HTERT RPE-1 (cell line): Measurements from ENCODE around the gene SNTG2.

ENCODE experiments used
- in situ Hi-C: fragments of 300-500 bp; cut with MboI; formaldehyde crosslinking; loops from 4 replicates; pipeline ENCODE4 v1.14.3; 2020; ENCODE audit warnings: low sequenced_read_pairs

The SNTG2 gene

GRCh38 chr2:951224-952006 lies 766 bp downstream of the SNTG2 start:
- in situ Hi-C loops = no loop called here

GRCh38 chr2:953408-953807 lies 2.8 kb downstream of the SNTG2 start:
- in situ Hi-C loops = no loop called here

GRCh38 chr2:953975-954686 lies 3.5 kb downstream of the SNTG2 start:
- in situ Hi-C loops = no loop called here

GRCh38 chr2:954687-955000 lies 4.0 kb downstream of the SNTG2 start:
- in situ Hi-C loops = no loop called here

GRCh38 chr2:955829-956731 lies 5.4 kb downstream of the SNTG2 start:
- in situ Hi-C loops = no loop called here

DNA sequence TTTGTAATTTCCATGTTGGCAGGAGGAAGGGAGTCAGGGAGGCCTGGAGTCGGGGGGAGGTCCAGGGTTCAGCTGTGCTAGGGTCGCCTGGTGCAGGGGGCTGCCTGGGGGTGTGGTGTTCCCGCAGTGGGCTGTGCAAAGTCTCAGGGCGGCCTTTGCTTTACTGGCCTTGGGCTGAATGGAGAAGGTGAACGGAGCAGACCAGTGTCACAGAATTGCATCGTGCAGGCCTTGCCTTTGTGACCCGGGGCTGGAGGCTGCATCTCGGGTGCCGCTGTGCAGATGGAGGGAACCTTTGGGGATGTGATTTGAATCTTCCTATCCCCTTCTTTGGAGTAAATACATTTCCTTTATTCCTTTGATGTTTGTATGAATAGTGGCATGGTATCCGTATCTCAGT lies 8.8 kb downstream of the SNTG2 start:
- in situ Hi-C loops = no loop called here

DNA sequence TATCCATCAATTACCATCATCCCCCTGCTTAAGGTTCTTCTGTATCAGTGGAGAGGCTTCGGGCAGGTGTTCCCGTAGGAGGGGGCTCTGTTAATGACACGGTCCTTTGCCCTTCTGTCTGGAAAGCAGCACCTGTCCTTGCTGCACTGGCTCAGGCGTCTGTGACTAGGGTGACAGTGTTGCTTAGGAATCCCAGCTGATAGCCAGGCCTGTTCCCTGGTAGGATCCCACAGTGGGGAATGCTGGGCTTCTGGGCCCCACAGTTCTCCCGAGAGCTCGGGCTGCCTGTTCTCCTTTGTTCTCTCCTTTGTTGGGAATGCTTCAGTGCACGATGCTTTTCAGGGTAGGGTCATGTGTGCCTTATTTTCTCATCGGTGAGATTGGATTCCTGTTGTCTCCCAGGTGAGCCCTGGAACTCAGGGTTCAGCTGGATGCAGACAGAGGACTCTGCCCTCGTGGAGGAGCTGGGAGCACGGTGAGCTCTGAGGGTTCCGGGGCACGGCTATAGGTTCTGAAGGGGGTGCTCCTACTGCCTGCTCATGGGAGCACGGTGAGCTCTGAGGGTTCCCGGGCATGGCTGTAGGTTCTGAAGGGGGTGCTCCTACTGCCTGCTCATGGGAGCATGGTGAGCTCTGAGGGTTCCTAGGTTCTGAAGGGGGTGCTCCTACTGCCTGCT lies 9.6 kb downstream of the SNTG2 start:
- in situ Hi-C loops = no loop called here

- in situ Hi-C loops = no loop called here
Observed at GRCh38 chr2:961786-962185, 11.1 kb downstream of the SNTG2 start.

GRCh38 chr2:963876-964275 lies 13.2 kb downstream of the SNTG2 start:
- in situ Hi-C loops = no loop called here

GRCh38 chr2:964562-964961 lies 13.9 kb downstream of the SNTG2 start:
- in situ Hi-C loops = no loop called here

DNA sequence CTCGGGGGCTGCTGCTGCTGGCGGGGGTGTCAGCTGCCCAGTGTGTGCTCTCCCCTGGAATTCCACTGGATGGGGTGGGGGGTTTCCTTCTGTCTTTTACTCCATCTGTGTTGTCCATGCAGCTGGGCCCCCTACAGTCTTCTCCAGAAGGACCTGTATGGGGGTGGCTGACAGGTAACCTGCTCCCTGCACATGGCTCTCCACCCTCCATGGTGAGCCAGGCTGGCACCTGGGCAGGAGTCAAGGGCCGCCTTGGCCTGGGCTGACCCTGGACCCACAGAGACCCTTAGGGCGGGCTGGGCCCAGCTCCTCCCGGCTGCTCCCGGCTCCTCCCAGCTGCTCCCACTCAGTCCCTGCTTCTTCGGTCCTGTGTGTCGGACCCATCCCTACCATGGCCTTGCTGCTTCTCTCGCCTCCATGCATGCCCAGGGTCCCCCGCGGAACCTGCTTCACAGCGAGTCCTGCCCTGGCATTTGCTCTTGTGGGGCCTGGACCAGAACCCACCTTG lies 15.0 kb downstream of the SNTG2 start:
- in situ Hi-C loops = no loop called here

GRCh38 chr2:973129-973528 lies 22.5 kb downstream of the SNTG2 start:
- in situ Hi-C loops = no loop called here

DNA sequence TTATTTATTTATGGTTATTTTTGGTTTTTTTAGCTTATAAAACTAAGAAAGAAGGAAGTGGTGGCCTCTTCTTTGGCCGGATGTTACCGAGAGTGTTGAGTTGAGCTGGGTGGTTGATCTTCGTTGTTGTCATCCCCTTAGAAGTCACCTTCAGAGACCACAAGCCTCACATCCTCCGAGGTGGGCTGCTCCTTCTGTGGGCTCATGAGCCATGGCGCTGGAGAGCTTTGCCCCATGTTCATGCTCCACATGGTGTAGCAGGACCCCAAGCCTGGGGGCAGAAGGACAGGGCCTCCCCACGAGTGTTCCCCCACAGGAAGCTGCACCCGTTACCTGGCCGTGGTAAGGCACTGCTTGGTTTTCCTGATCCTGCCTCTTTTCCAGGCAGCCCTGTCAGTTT lies 23.4 kb downstream of the SNTG2 start:
- in situ Hi-C loops = no loop called here

GRCh38 chr2:974502-974901 lies 23.9 kb downstream of the SNTG2 start:
- in situ Hi-C loops = no loop called here

- in situ Hi-C loops = no loop called here
Observed at GRCh38 chr2:975095-975494, 24.4 kb downstream of the SNTG2 start.

DNA sequence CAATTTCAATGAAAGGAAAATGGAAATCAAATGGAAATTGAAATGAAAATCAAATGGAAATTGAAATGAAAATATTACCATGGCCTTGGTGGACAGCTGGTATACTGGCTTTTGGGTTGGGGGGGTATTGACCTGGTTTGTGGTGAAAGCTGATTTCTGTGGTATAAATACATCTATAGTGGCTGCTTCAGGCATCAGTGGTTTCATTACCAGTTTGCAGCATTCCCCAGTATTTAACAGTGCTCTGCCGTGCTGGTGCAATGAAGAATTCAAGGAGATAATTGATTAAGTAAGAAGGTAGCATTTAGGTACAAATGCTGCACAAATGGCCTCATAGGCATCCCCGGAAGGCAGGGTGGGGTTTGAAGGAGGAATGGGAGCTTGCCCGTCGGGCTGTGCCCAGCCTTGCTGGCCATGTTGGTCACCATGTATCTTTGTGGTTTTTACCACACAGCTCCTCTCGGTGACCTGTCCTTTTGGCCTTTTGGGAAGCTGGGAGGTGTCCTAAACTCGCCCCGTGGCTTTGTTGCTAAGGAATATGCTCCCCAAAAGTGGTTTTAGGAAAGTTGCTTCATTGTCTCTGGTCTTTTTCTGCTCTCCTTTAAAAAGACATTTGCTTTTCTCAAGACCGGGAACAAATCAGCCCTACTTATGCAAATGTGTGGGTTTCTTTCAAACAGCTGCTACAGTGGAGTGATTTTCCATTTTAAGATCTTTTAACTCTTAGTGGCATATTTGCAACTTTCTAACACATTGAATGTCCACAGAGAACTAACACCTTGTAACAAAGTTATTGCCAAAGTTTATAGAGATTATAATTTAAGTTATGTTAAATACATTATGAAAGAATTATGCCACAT lies 28.6 kb downstream of the SNTG2 start:
- in situ Hi-C loops = no loop called here

GRCh38 chr2:980176-980575 lies 29.5 kb downstream of the SNTG2 start:
- in situ Hi-C loops = no loop called here

DNA sequence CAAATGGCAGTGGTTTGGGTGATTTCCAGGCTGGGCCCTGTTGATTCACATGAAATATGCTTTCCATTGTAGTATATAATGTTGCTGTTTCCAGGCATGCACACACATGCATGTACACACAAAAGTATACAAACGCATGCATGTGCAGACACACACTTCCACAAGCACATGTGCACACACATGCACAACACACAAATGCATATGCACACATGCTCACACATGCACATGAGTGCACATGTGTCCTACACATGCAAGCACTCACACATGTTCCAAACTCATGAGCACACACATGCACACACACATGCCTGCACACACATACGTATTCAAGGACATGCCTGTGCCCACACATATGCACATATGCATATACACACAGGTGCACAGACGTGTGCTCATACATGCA lies 30.6 kb downstream of the SNTG2 start:
- in situ Hi-C loops = no loop called here

DNA sequence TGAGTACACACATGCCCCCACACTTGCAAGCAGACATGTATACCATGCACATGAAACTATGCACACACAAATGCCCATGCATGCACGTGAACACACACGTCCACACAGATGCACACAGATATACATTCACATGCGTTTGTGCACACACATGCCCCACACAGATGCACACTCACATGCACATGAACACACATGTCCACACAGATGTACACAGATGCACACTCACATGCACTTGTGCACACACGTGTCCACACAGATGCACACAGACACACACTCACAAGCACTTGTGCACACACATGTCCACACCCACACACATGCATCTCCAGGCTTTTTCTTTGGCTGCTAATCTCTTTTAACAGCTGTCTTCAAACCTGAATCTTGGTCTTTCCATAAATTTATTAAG lies 31.1 kb downstream of the SNTG2 start:
- in situ Hi-C loops = no loop called here

DNA sequence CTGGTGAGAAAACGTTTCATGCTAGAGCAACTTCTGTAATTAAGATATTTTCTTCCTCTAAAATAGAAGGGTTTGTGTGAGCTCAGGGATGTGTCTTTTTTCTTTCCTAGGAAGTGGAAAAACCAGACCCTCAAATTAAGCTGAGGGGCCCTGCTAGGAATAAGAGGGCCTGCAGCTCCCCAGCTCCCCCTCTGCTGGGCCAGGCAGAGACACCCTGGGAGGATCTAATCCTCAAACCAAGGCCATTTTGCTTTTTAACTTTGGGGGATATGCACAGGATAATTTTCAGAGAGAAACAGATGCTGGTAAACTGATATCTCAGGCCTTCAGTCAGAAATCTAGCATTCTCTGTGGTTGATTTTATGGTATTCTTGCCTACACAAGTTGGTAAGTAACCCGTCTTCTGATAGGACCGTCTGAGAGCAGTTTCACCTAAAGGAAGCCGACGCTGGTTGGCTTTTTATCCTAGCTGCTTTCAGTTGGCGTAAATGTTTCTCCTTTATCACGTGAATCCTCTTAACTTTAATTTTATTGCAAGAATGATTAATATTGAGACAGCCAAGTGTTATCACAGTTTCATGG lies 34.8 kb downstream of the SNTG2 start:
- in situ Hi-C loops = no loop called here
